AG09319 (cell line): ENCODE results near the gene SNTA1.
A peak's percentile ranks its signal among the peaks of the same experiment; 100 is the strongest.
"Not testable (repeated sequence)": the region's sequence is repeated elsewhere in the genome, so short reads cannot be mapped to it uniquely, and the experiment has no call there.

ENCODE experiments used
- DNase-seq: peaks from one replicate; pipeline ENCODE4 v3.0.0-alpha.2; 2010; ENCODE audit warnings: low read depth; ENCODE audit errors: extremely low read depth
- TF ChIP-seq, protein P1 (sequence below): IDR thresholded peaks from 2 replicates; pipeline ENCODE4 v1.5.1; 2011; ENCODE audit warnings: low read depth, mild to moderate bottlenecking, inconsistent platforms, low read length, moderate library complexity

The SNTA1 gene

DNA sequence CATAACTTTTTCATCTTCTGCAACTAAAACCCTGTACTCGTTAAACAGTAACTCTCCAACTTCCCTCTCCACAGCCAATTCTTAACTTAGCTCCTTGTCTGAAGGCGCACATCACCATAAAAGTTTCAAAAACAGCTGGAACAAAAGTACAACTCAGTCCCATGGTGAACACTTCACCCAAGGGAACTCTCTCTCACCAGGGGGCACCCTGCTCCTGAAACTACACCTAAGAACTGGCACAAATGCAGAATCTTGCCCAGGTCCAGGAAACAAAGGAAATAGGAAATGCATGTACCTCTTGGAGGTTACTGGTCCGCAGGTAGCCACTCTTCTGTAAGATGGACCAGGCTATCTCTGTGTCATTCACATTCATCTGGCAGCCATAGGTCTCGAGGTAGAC, 48.8 kb downstream of the SNTA1 start:
- TF ChIP-seq, protein P1, sequence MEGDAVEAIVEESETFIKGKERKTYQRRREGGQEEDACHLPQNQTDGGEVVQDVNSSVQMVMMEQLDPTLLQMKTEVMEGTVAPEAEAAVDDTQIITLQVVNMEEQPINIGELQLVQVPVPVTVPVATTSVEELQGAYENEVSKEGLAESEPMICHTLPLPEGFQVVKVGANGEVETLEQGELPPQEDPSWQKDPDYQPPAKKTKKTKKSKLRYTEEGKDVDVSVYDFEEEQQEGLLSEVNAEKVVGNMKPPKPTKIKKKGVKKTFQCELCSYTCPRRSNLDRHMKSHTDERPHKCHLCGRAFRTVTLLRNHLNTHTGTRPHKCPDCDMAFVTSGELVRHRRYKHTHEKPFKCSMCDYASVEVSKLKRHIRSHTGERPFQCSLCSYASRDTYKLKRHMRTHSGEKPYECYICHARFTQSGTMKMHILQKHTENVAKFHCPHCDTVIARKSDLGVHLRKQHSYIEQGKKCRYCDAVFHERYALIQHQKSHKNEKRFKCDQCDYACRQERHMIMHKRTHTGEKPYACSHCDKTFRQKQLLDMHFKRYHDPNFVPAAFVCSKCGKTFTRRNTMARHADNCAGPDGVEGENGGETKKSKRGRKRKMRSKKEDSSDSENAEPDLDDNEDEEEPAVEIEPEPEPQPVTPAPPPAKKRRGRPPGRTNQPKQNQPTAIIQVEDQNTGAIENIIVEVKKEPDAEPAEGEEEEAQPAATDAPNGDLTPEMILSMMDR = no peak; the same call in 1 of the 2 replicates
- no peak for DNase-seq

DNA sequence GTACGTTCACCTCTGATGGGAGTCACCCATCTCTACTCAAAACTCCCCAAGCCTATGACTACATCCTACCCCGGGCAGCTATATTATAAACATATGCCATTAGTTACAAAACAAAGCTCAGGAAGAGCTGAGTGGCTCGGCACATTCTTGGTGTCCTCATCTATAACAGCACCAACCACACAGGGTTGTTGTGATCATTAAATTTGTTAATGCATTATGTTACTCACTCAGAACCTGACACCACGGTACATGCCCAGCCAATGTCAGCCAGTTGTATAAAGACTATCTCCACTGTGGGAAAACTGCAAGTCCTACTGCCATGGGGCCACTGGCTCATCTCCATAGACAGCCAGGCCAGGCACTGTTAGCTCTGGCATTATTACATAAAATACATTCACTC, 50.0 kb downstream of the SNTA1 start:
- TF ChIP-seq, protein P1 = no peak
- no peak for DNase-seq

DNA sequence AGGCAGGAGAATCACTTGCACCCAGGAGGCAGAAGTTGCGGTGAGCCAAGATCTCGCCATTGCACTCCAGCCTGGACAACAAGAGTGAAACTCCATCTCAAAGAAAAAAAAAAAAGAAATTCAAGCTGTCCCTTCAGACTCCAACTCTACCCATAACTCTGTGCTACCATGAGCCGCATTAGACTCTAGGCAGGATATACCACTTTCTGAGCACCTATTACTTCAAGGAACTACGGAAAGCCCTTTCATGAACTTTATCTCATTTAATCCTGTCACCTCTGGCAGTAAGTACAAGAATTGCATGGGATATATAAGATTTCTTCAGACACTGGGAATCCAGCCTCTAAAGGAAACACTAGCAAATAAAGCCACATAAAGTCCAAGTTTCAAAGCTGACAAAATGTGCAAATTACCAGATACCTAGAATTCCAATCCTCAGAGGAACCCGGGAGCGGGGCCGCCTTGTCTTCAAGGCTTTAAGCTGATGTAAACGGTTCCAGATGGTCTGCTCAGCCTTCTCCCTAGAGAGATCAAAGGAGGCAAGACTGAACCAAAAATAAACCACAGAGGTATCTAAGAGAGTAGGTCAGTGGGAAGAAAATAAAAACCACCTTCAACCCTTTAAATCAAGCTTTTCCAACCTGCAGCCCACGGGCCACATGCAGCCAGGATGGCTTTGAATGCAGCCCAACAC, 51.7 kb downstream of the SNTA1 start:
- peak; percentile 75 for DNase-seq
- TF ChIP-seq, protein P1 = no peak

DNA sequence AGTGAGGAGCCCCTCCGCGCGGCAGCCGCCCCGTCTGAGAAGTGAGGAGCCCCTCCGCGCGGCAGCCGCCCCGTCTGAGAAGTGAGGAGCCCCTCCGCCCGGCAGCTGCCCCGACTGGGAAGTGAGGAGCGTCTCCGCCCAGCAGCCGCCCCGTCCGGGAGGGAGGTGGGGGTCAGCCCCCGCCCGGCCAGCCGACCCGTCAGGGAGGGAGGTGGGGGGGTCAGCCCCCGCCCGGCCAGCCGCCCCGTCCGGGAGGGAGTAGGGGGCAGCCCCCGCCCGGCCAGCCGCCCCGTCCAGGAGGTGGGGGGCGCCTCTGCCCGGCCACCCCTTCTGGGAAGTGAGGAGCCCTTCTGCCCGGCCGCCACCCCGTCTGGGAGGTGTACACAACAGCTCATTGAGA, 54.2 kb downstream of the SNTA1 start:
- not testable (repeated sequence) for DNase-seq

DNA sequence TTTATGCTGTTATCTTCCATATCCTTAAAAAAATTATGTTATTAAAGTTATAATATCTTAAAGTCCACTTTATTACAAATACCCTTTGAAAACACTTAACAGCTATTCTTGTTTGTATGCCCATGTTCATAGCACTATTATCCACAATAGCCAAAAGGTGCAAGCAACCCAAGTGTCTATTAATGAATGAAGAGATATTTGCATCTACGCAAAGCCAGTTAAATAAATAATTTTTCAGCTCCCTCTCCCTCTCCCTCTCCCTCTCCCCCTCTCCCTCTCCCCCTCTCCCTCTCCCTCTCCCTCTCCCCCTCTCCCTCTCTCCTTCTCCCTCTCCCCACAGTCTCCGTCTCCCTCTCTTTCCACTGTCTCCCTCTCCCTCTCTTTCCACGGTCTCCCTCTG, 55.3 kb downstream of the SNTA1 start:
- DNase-seq = no peak
- TF ChIP-seq, protein P1 = no peak

DNA sequence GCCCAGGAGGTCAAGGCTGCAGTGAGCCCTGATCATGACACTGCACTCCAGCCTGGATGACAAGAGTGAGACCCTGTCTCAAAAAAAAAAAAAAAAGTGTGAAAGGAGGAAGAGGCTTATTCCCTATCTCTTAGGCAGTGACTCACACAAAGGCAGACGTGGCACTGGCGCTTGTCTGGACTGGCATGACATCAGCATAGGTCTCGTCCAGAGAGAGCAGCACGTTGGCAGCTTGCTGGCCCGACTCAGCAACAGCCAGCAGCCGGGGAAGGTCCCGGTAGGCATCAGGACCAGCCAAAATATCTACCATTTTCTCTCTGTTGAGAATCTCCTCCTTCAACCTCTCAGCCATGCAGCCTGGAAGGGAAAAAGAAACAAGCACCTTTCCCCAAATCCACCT, 56.4 kb downstream of the SNTA1 start:
- TF ChIP-seq, protein P1 = no peak
- no peak for DNase-seq

DNA sequence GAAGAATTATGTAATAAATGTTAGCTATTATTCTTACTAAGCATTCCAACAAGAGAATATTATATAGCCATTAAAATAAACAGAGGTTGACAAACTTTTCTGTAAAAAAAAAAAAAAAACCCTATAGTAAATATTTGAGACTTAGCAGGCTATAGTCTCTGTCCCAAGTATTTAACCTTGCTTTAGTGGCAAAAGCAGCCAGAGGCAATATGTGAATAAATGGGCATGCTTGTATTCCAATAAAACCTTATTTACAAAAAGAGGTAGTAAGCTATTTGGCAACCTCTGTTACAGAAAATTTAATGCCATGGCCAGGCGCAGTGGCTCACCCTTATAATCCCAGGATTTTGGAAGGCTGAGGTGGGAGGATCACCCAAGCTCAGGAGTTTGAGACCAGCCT, 56.9 kb downstream of the SNTA1 start:
- TF ChIP-seq, protein P1 = no peak

DNA sequence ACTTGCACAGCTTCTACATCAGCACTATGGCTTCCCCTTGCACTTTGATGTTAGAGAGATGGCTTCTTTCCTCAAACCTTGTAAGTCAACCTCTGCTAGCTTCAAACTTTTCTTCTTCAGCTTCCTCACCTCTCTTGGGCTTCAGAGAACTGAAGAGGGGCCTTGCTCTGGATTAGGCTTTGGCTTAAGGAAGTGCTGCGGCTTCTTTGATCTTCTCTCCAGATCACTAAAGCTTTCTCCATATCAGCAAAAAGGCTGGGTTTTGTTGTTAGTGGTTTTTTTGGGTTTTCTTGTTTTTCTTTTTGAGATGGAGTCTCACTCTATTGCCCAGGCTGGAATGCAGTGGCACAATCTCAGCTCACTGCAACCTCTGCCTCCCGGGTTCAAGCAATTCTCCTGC, 66.2 kb downstream of the SNTA1 start:
- DNase-seq = no peak
- TF ChIP-seq, protein P1 = no peak

More for the DNA sequence above, 56.9 kb downstream of the SNTA1 start:
- no peak for DNase-seq
